HUDEP-2 (cell line): ENCODE data around the gene PRR16.
A peak's percentile ranks its signal among the peaks of the same experiment; 100 is the strongest.
"Not testable (repeated sequence)": the region's sequence is repeated elsewhere in the genome, so short reads cannot be mapped to it uniquely, and the experiment has no call there.

Experiments used
- DNase-seq, 76 experiments: peaks; one replicate each; lab custom pipeline; 2025; ENCODE audit not compliant: unreplicated experiment in 76 of 76; lab: John Stamatoyannopoulos, UW

PRR16 gene

DNA sequence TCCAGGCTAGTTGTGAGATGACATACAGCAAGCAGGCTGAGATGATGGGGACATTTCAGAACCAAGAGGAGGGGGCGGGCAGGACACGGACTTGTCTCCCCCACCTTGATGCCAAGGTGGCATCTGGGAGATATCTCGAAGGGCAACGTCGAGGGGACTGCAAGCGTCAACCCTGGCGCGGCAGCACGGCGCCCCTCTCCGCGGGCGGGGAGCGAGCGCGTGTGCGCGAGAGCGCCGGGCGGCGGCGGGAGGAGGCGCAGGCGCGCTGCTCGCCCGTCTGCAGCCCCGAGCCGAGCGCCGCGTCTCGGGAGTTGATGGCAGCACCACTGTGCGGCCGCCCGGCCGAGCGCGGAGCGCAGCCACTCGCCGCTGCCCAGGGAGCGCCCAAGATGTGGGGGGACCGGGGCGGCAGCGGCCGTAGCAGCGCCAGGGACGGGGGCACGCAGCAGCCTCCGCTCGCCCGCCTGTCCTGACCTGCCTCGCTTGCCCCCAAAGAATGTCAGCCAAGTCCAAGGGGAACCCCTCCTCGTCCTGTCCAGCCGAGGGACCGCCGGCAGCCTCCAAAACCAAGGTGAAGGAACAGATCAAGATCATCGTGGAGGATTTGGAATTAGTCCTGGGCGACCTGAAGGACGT, at the start of gene PRR16:
TSS of gene PRR16 (plus strand) at position 310 of the 636 bp plus-strand sequence.
- peak in 2 of 76 experiments; percentile 2 for DNase-seq

- DNase-seq: no peak
Observed at GRCh38 chr5:120415985-120416384, 48.1 kb upstream of the PRR16 start.

- DNase-seq: no peak
Observed at GRCh38 chr5:120419127-120419526, 45.0 kb upstream of the PRR16 start.

- not testable (repeated sequence) for DNase-seq
Observed at GRCh38 chr5:120426633-120427275, 37.3 kb upstream of the PRR16 start.

DNA sequence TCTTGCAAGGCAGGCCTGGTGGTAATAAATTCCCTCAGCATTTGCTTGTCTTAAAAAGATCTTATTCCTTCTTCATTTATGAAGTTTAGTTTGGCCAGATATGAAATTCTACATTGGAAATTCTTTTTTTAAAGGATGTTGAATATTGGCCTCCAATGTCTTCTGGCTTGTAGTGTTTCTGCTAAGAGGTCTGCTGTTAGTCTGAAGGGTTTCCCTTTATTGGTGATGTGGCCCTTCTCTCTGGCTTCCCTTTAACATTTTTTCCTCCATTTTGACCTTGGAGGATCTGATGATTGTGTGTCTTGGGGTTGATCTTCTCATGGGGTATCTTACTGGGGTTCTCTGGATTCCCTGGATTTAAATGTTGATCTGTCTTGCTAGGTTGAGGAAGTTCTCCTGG, 33.5 kb upstream of the PRR16 start:
- DNase-seq: no peak

DNA sequence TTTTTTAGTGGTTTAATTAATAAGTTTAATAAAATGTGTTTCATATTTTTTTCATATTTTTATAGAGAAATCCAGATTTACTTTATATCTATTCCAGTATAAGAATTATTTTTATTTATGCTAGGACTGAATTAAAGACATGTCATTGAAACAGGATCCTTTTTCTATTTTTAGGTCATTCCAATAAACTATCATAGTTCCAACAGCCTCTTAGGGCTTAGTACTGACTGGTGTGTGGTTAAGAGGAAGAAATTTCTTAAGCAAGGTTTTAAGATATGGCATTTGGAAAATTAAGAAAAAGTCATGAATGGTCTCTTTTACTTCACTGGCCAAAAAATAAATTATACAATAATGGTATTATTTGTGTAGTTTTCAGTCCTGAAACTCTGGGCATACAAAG, 31.2 kb upstream of the PRR16 start:
- no peak for DNase-seq

DNA sequence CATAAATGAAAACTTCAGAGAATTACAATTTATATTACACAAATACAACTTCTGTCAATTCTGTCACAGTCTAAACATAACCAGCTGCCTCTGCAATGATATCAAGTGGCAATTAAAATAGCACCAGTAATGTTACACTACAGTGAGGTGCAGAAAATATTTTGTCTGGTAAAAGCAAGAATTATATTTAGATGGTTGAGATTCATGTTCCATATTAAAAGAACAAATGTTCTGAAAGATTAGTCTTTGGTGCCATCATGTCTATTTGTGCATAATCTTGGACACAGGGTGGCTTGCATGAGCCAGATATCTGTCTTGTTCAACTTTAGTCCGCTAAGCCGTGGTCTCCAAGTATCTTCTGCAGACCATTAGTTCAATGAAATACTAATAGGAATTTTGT, 29.0 kb upstream of the PRR16 start:
- no peak for DNase-seq

DNA sequence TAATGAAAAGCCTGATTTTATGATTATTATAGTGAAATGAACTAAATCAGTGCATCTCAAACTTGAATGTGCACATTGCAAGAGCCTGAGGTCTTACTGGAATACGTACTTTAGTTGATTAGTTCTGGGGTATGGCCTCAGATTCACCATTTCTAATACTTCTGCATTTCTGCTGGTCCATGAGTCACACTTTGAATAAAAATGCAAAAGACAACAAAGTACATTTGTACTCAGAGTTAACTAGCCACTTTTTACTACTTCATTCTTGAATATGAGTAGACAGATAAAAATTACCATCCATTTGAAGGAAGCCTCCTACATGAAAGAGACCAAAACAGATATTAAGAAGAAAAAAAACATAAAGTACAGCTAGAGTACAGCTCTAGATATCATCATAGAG, 27.1 kb upstream of the PRR16 start:
- DNase-seq: no peak

GRCh38 chr5:120442694-120443093, 21.4 kb upstream of the PRR16 start:
- DNase-seq: no peak

- DNase-seq: no peak
Observed at GRCh38 chr5:120443607-120444006, 20.5 kb upstream of the PRR16 start.

DNA sequence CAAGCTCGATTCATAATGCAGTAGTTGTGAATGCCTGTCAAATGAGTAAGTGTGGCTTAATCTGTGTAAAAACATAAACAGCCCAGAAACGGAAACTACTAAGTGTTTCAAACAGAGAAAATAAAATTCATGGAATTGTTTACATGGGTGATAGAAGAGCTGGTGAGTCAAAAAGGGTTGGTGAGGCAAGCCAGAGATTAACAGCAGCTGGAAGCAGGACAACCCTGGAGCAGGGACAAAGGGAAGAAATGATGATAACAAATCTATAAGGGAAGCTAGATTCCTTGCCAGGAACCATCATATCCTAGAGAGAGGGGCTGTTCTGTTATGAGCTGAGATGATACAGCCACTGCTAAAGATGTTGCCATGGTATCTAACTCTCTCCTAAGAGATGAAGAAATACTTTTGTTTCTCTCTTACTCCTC, 18.0 kb upstream of the PRR16 start:
- no peak for DNase-seq

DNA sequence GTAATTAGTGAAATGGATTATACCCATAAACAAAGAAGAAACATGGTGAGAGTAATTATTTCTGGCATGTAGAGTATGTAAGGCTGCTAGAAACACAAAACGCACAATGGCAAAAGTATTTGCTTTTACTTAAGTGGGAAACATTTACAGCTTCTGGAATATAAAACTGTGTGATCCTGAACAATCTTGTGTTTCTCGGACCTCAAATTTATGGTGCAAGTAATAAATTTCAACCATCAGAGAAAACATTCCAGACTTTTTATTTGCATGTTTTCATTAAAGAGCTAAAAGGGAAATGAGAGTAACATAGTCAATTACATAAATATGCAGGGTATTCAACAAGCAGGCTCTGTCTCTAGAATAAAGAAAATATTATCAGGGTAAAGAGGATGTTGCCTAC, 17.2 kb upstream of the PRR16 start:
- no peak for DNase-seq

DNA sequence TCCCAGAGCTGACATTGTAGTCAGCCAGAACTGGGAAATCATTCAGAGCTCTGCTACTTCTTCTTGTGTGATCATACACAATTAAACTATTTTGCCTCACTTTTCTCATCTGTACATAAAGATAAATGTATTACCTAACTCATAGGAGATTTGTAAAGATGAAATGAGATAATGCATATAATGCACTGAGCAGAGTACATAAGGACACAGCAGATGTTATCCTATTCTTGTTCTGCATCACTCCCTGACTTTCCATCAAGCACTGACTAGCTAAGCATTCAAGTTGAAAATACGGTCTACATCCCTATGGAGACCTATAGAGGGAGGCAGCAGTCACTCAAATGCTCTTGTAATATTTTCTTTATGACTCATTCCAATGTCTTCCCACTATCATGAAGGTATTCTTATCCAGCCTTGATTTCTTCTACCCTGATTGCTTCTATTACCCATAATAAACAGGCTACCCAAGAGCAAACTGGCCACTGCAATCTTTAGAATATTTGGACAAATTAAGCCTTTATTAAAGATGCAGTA, 16.3 kb upstream of the PRR16 start:
- DNase-seq: no peak

DNA sequence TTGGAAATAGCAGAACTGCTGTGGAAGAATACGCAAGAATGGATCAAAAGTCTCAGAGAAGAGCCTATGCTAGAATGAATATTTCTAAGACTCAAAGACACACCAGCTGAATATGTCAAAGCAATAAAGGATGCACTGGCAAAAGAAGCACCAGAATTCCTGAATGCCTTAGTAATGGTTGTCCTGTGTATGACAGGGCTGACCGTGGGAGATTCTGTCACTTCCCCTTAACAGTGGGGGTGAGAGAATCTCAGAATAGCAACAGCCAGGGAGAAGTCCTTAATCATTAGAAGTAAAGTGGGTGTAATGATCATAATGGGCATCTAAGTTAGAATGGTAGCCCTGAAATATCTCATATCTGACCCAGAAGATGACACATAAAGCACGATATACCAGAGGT, 14.6 kb upstream of the PRR16 start:
- no peak for DNase-seq

GRCh38 chr5:120450910-120451309, 13.2 kb upstream of the PRR16 start:
- DNase-seq: no peak

- no peak for DNase-seq
Observed at GRCh38 chr5:120451445-120451844, 12.7 kb upstream of the PRR16 start.

DNA sequence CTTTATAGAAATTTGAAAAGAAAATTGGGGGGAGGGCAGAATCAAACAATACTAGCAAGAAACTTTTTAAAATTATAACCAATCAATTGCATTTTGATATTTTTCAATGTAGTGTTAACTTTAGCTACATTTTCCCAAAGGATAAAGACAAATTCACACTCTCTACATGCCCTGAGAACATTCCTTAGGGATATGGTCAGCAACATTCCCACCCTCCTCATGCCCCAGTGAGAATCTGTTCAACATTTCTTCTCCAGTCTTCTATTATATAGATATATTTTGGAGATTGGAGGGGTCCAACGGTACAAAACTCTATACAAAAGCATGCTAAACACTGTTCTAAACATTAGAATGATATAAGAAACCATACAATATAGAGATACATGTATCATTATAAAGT, 11.6 kb upstream of the PRR16 start:
- DNase-seq: no peak

DNA sequence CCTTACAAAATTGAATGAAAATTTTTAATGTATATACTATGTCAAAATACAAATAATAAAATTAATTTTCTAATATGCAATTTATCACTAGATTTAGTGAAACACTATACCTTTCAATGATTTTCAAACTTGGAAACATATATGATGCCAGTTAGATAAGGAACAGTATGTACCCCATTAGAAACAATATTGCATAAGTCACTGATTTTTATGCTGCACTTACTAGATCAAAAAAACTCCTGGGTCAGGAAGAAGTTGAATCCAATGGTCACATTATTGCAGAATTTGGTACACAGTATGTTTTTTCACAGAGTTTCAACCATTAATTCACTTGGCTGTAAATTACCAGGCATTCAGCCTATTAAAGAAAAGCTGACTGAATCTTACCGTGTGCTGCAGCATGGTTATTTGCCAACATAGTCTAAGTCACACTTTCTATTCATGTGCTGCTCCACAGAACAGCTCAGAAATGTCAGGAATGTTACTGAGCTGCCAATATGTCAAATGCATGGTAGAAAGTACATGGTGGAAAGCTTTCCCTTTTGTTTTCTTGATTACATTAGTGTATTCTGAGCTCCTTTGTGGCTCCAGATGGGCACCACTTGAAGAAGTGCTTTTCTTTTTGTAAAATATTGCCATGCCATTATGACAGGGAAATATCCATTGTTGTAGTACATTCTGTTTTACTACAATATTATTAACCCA, 9.9 kb upstream of the PRR16 start:
- no peak for DNase-seq

DNA sequence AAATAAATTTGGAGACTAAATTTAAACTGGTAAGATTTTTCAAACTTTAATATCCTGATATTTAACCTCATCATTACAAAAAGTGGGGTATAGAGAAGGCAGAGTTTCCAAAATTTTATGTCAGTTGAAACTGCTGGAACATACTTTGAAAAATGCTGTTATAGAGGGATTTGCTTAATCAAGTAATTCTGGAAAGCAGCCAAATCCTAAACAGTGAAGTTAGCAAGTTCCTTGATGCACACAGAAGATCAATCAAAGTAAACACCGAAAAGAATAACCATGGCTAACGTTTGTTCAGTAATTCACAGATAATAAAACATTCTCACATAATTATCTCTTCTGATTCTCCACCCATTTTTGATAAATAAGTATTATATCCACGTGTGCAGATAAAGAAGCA, 8.1 kb upstream of the PRR16 start:
- no peak for DNase-seq

- peak in 60 of 76 experiments; percentile 1 to 64 (median 21) for DNase-seq
Observed at GRCh38 chr5:120457839-120458507, 6.1 kb upstream of the PRR16 start.

DNA sequence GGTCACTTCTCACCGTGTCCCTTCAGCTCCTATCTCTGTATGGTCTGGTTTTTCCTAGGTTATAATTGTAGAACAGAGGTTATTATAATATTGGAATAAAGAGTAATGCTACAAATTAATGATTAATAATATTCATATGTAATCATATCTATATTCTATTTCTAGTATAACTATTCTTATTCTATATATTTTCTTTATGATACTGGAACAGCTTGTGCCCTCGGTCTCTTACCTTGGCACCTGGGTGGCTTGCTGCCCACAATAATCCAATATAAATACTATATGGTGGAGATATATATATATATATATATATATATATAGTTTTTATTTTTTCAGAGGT, 5.6 kb upstream of the PRR16 start:
- DNase-seq: not testable (repeated sequence)
